Esophagus squamous epithelium (tissue), 5 donors: ENCODE data around the gene GFRA1. TPM values are rescaled to one million over a fixed set of nuclear protein-coding genes. Genes with fewer than 3 reads are reported as not detected.

Experiments
- DNase-seq: peaks from one replicate; lab custom pipeline; 2025; lab: John Stamatoyannopoulos, UW
- H3K27ac ChIP-seq, 4 donors: fragments of 200-600 bp; sonication (generic); one replicate each; pipeline ENCODE4 v1.5.1; 2016 to 2019; ENCODE audit warnings: mild to moderate bottlenecking in 1 of 4
- H3K27me3 ChIP-seq, 4 donors: fragments of 200-600 bp; sonication (generic); 1 replicate in 3 of 4; 2 replicates in 1 of 4; pipeline versions ENCODE4 v1.5.1 to v1.6.0; 2017 to 2021; ENCODE audit warnings: antibody characterized with exemption in 1 of 4
- H3K36me3 ChIP-seq, 3 donors: fragments of 200-600 bp; sonication (generic); one replicate each; pipeline ENCODE4 v1.5.1; 2016 to 2019
- H3K4me1 ChIP-seq, 3 donors: fragments of 200-600 bp; sonication (generic); one replicate each; pipeline ENCODE4 v1.5.1; 2017 to 2019
- H3K4me3 ChIP-seq, 4 donors: fragments of 200-600 bp; sonication (generic); 1 replicate in 3 of 4; 2 replicates in 1 of 4; pipeline ENCODE4 v1.5.1; 2016 to 2019; ENCODE audit warnings: mild to moderate bottlenecking in 2 of 4, moderate library complexity in 1 of 4
- H3K9me3 ChIP-seq, 3 donors: fragments of 200-600 bp; sonication (generic); one replicate each; pipeline ENCODE4 v1.5.1; 2016 to 2019
- POLR2A ChIP-seq, 4 donors: fragments of 450-650 bp; IDR thresholded peaks; one replicate each; pipeline ENCODE4 v1.6.1; 2017; ENCODE audit warnings: antibody characterized with exemption in 4 of 4, mild to moderate bottlenecking in 4 of 4, moderate library complexity in 3 of 4
- WGBS, 2 donors: methylation state at CpG; one replicate each; pipeline ENCODE4 v1.1.5; 2018; 5-methylcytosine and 5-hydroxymethylcytosine counted together
- intact Hi-C: fragments of 100-400 bp; cut with DNase I; formaldehyde crosslinking; loops from one replicate; pipeline ENCODE4 v1.15.0; 2022
- total RNA-seq, 4 donors: library from RNA; depleted of rRNA; stranded (reverse); fragments of >200 nt; gene quantifications; one replicate each; pipeline ENCODE4 v1.1.0, GENCODE V29; 2016
- TF ChIP-seq, protein P1 (sequence below), 6 experiments: fragments of 450-650 bp in 4 of 6; fragments of 200-600 bp in 2 of 6; sonication (generic) in 2 of 6; IDR thresholded peaks; one replicate each; pipeline ENCODE4 v1.5.1; 2016 to 2019; ENCODE audit warnings: antibody characterized with exemption in 6 of 6, mild to moderate bottlenecking in 4 of 6, moderate library complexity in 4 of 6
- donor health status: DM: yes; HTN: yes; CAD: no.

Gene GFRA1
- total RNA-seq, 4 donors from 2014 or later: 1.0 to 79.9 (median 4.2) TPM

DNA sequence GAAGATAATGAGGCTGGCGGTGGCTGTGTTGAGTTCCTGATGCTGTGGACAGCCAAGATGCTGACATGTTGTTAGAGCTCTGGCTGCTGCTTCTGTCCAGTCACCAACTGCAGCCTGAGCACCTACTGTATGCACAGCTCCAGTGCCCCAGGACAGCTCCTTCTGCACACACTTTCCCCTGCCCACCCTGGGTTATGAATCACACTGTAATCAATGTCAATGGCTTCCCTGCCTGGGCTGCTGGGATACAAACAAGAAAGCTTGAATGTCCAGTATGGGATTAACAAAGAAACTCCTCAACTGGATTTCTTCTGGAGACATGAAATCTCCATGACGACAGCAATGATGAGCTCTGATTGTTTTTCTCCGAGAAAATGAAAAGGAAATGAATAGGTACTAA is 172.0 kb downstream of the GFRA1 start:
- DNase-seq: no peak
- no peaks in the 10 kb centered on the region for H3K9me3 ChIP-seq
- no peak overlapping the region for H3K4me3 ChIP-seq
- H3K27me3 ChIP-seq: no peaks in the 10 kb centered on the region
- WGBS, 2 donors: 78 to 93% methylated on average over 3 of the region's 3 CpGs
- no peaks in the 10 kb centered on the region for H3K4me1 ChIP-seq
- H3K36me3 ChIP-seq: no peaks in the 10 kb centered on the region
- H3K27ac ChIP-seq: no peak overlapping the region
- intact Hi-C loops: no loop called here
- TF ChIP-seq, protein P1, sequence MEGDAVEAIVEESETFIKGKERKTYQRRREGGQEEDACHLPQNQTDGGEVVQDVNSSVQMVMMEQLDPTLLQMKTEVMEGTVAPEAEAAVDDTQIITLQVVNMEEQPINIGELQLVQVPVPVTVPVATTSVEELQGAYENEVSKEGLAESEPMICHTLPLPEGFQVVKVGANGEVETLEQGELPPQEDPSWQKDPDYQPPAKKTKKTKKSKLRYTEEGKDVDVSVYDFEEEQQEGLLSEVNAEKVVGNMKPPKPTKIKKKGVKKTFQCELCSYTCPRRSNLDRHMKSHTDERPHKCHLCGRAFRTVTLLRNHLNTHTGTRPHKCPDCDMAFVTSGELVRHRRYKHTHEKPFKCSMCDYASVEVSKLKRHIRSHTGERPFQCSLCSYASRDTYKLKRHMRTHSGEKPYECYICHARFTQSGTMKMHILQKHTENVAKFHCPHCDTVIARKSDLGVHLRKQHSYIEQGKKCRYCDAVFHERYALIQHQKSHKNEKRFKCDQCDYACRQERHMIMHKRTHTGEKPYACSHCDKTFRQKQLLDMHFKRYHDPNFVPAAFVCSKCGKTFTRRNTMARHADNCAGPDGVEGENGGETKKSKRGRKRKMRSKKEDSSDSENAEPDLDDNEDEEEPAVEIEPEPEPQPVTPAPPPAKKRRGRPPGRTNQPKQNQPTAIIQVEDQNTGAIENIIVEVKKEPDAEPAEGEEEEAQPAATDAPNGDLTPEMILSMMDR (IDR thresholded peaks at IDR 0.05): no peak
- TF ChIP-seq POLR2A (IDR thresholded peaks at IDR 0.05): no peak

DNA sequence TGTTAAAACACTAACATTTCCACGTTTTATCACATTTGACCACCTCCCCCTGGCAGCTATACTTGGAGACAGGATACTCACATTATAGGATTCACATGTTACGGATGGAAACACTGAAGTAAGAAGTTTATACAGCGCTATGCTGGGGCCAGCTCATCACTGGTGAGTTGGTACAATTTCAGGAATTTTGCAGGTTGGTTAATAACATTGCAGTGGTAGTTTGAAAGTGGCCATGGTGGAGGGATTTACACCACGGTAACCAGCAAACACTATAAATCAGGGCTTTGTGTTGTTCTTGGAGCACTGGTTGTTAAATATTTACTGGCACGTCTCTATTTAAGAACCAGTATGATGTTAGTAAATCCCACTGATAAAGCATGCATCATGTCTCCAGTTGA is 174.0 kb downstream of the GFRA1 start:
- H3K4me3 ChIP-seq: no peak overlapping the region
- 56 to 64% methylated on average over 5 of the region's 5 CpGs for WGBS, 2 donors
- no peaks in the 10 kb centered on the region for H3K36me3 ChIP-seq
- no peak for TF ChIP-seq POLR2A (IDR thresholded peaks at IDR 0.05)
- TF ChIP-seq, protein P1 (IDR thresholded peaks at IDR 0.05): no peak
- no peak for DNase-seq
- no peaks in the 10 kb centered on the region for H3K4me1 ChIP-seq
- no peak overlapping the region for H3K27ac ChIP-seq
- H3K27me3 ChIP-seq: no peaks in the 10 kb centered on the region
- intact Hi-C loops: no loop called here
- H3K9me3 ChIP-seq: no peaks in the 10 kb centered on the region

DNA sequence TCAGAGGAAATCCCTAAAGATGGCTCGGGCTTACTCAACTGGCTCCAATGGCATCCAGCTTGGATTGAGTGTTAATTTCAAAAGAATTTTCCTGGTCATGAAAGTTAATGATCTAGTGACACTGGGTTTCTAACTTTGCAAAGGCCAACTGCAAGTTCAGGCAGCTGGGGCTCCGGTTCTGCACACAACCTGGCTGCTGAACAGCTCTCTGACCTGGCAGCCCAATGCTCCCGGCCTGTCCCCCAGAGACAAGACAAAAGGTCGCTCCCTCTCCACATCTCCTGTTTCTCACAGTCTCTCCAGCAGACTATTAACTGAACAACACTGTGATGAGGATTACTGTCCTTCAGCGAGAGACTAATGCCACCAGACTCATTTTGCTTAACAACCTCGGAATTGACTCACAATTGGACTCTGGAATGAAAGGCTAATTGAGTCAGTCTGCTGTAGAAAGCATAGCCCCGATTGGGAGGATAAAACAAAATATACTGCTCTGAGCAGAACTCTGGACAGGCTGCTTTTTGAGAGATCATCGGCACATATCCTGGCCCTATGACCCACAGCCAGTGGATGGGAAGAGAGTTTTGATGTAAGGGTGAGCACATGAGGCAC is 174.5 kb downstream of the GFRA1 start:
- DNase-seq: no peak
- WGBS, 2 donors: 57 to 63% methylated on average over 4 to 6 of the region's 8 CpGs
- Histone ChIP-seq H3K4me3 (no peak overlapping the region), H3K9me3 (no peaks in the 10 kb centered on the region), H3K36me3 (no peaks in the 10 kb centered on the region), H3K27me3 (no peaks in the 10 kb centered on the region), H3K27ac (no peak overlapping the region), H3K4me1 (no peaks in the 10 kb centered on the region)
- intact Hi-C loops: no loop called here
- TF ChIP-seq, protein P1 (IDR thresholded peaks at IDR 0.05): no peak
- TF ChIP-seq POLR2A (IDR thresholded peaks at IDR 0.05): no peak

DNA sequence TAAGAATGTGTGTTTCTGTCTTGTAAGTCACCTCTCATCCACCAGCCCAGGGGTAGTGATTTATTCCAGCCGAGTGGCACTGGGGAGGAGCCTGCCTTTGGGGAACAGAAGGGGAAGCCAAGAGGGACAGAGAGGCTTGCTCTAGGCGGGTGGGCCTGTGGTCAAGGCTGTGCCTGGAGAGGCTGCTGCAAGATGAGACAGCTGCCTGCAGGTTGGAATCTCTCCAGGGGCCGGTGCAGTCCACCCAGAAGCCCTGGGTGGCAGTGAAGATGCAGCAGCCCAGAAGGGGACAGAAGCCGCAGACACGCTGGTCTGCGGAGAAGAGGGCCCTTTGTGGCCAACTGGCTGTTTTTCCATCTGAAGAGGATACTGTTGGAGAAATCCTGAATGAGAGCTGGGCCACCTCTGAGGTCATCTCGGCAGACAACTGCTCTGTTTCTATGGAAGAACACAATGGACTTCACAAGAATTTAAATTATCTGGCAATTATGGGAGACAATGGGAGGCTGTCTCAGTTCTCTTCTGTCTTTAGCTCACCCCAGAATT is 175.7 kb downstream of the GFRA1 start:
- Histone ChIP-seq H3K4me1 (no peaks in the 10 kb centered on the region), H3K4me3 (no peak overlapping the region), H3K9me3 (no peaks in the 10 kb centered on the region), H3K27ac (no peak overlapping the region), H3K36me3 (no peaks in the 10 kb centered on the region), H3K27me3 (no peaks in the 10 kb centered on the region)
- intact Hi-C loops: no loop called here
- TF ChIP-seq POLR2A (IDR thresholded peaks at IDR 0.05): no peak
- TF ChIP-seq, protein P1 (IDR thresholded peaks at IDR 0.05): no peak
- 50 to 52% methylated on average over 2 to 3 of the region's 7 CpGs for WGBS, 2 donors
- DNase-seq: no peak

DNA sequence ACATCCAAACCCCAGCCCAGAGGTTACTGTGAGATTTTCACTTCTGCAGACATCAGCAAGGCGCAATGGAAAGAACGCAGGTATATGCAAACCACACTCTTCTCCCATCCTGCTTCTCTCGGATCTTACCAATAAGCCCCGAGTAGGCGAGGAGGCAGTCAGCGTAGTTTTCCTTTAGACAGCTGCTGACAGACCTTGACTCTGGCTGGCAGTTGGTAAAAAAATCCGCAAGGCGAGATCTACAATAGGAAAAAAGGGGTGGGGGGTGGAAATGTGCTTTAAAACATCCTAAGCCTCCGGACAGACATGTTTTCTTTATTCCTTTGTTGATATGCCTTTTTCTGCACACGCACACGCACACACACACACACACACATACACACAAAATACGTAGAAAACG is 176.5 kb downstream of the GFRA1 start:
- DNase-seq: no peak
- Histone ChIP-seq H3K27ac (no peak overlapping the region), H3K36me3 (no peaks in the 10 kb centered on the region), H3K9me3 (no peaks in the 10 kb centered on the region), H3K4me3 (no peak overlapping the region), H3K27me3 (no peaks in the 10 kb centered on the region), H3K4me1 (no peaks in the 10 kb centered on the region)
- WGBS, 2 donors: 66 to 74% methylated on average over 13 of the region's 13 CpGs
- TF ChIP-seq POLR2A (IDR thresholded peaks at IDR 0.05): no peak
- TF ChIP-seq, protein P1 (IDR thresholded peaks at IDR 0.05): no peak
- intact Hi-C loops: no loop called here
